HG03432 (cell line): ENCODE data around the gene GRIK4.

Experiments used
- ATAC-seq: cut with Tn5 transposase; IDR thresholded peaks from one replicate; pipeline ENCODE4 v1.9.1; 2021; ENCODE audit warnings: mild to moderate bottlenecking, moderate library complexity; ENCODE audit not compliant: unreplicated experiment

The GRIK4 gene

GRCh38 chr11:120509346-120510053, 2.0 kb upstream of the GRIK4 start:
- ATAC-seq, result no peak

GRCh38 chr11:120510406-120511115, 987 bp upstream of the GRIK4 start:
- ATAC-seq, result no peak

- no peak for ATAC-seq
These were observed 531 bp downstream of the GRIK4 start for GRCh38 chr11:120511820-120512738.

- no peak for ATAC-seq
These were observed 1.3 kb downstream of the GRIK4 start for GRCh38 chr11:120512739-120513435.

GRCh38 chr11:120513436-120514315, 2.1 kb downstream of the GRIK4 start:
- no peak for ATAC-seq

GRCh38 chr11:120514541-120515121, 3.1 kb downstream of the GRIK4 start:
- no peak for ATAC-seq

GRCh38 chr11:120515186-120515723, 3.7 kb downstream of the GRIK4 start:
- no peak for ATAC-seq

GRCh38 chr11:120516461-120517389, 5.2 kb downstream of the GRIK4 start:
- no peak for ATAC-seq

GRCh38 chr11:120517390-120517761, 5.8 kb downstream of the GRIK4 start:
- ATAC-seq, result no peak

- no peak for ATAC-seq
These were observed 6.3 kb downstream of the GRIK4 start for GRCh38 chr11:120517801-120518291.

GRCh38 chr11:120518356-120518755, 6.8 kb downstream of the GRIK4 start:
- no peak for ATAC-seq

GRCh38 chr11:120519474-120519873, 7.9 kb downstream of the GRIK4 start:
- ATAC-seq, result no peak

- no peak for ATAC-seq
These were observed 8.7 kb downstream of the GRIK4 start for GRCh38 chr11:120520091-120520822.

- no peak for ATAC-seq
These were observed 9.6 kb downstream of the GRIK4 start for GRCh38 chr11:120521176-120521575.

GRCh38 chr11:120522021-120522420, 10.5 kb downstream of the GRIK4 start:
- ATAC-seq, result no peak

GRCh38 chr11:120522736-120523135, 11.2 kb downstream of the GRIK4 start:
- ATAC-seq, result no peak

- no peak for ATAC-seq
These were observed 11.6 kb downstream of the GRIK4 start for GRCh38 chr11:120523196-120523595.
